GM18526 (cell line): Measurements from ENCODE around the gene BCAP29.

Source experiments
- POLR2A ChIP-seq: IDR thresholded peaks from 3 replicates; pipeline ENCODE4 v1.6.1; 2011; ENCODE audit not compliant: insufficient read length; ENCODE audit errors: extremely low read depth

Gene BCAP29

GRCh38 chr7:107641676-107642075 is 61.6 kb downstream of the BCAP29 start:
- TF ChIP-seq POLR2A = no peak

DNA sequence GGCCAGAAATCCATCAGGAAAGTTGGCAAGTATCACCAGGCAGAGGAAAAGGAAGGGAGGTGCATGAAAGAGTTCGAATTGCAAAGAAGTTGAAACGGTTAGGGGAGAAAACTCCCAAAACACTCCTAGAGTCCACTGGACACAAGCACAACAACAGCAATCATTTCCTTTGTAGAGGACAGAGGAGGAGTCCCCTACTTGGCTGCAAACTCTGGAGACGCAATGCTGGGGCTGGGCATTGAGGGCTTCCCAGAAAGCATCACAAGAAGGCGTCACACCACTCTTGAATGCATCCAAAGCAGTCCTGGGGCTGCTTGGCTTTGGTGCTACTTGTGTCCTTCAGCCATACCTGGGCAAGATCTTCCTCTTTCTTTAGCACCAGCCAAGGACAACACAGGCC is 62.5 kb downstream of the BCAP29 start:
- no peak for TF ChIP-seq POLR2A

- TF ChIP-seq POLR2A = no peak
These were observed 63.4 kb downstream of the BCAP29 start for GRCh38 chr7:107643407-107643806.

DNA sequence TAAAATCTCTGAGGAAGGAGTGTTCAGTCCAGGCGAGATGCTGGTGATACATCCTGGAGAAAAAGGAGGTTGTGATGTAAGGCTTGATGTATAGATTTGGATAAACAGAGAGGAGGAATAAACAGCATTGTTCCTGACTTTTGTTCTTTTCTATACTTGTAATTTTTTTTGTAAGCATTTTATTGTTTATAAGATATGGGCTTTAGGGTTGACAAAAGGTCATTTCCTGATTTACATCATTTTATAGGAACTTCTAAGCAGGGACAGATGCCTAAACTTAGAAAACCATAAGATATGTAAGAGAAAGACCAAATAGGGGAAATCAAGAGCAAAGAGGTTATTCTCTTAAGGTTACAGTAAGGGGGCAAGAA is 63.9 kb downstream of the BCAP29 start:
- TF ChIP-seq POLR2A = no peak

- TF ChIP-seq POLR2A = no peak
These were observed 64.4 kb downstream of the BCAP29 start for GRCh38 chr7:107644309-107644974.

DNA sequence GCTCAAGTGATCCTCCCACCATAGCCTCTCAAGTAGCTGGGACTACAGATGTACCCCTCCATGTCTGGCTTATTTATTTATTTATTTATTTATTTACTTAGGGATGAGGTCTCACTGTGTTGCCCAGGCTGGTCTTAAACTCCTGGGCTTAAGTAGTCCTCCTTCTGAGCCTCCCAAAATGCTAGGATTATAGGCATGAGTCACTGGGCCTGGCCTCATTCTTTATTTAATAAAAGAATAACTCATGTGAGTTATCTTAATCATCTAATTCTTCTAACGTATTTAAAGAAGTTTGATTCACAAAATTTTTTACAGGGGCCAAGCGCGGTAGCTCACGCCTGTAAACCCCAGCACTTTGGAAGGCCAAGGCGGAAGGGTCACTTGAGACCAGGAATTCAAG is 72.6 kb downstream of the BCAP29 start:
- no peak for TF ChIP-seq POLR2A

GRCh38 chr7:107658467-107658866 is 78.4 kb downstream of the BCAP29 start:
- no peak for TF ChIP-seq POLR2A

- no peak for TF ChIP-seq POLR2A
These were observed 79.6 kb downstream of the BCAP29 start for GRCh38 chr7:107659666-107660065.

GRCh38 chr7:107660381-107661080 is 80.5 kb downstream of the BCAP29 start, which contains the start of gene SLC26A4:
TSS of gene SLC26A4 (plus strand) at chr7:107660828. CDS start at chr7:107661642, 814 bp downstream.
- no peak for TF ChIP-seq POLR2A

DNA sequence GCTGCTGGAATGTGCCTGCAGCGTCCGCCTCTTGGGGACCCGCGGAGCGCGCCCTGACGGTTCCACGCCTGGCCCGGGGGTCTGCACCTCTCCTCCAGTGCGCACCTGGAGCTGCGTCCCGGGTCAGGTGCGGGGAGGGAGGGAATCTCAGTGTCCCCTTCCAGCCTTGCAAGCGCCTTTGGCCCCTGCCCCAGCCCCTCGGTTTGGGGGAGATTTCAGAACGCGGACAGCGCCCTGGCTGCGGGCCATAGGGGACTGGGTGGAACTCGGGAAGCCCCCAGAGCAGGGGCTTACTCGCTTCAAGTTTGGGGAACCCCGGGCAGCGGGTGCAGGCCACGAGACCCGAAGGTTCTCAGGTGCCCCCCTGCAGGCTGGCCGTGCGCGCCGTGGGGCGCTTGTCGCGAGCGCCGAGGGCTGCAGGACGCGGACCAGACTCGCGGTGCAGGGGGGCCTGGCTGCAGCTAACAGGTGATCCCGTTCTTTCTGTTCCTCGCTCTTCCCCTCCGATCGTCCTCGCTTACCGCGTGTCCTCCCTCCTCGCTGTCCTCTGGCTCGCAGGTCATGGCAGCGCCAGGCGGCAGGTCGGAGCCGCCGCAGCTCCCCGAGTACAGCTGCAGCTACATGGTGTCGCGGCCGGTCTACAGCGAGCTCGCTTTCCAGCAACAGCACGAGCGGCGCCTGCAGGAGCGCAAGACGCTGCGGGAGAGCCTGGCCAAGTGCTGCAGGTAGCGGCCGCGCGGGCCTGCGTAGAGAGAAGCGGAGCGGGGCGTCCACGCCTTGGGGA is 81.2 kb downstream of the BCAP29 start:
- TF ChIP-seq POLR2A = no peak

DNA sequence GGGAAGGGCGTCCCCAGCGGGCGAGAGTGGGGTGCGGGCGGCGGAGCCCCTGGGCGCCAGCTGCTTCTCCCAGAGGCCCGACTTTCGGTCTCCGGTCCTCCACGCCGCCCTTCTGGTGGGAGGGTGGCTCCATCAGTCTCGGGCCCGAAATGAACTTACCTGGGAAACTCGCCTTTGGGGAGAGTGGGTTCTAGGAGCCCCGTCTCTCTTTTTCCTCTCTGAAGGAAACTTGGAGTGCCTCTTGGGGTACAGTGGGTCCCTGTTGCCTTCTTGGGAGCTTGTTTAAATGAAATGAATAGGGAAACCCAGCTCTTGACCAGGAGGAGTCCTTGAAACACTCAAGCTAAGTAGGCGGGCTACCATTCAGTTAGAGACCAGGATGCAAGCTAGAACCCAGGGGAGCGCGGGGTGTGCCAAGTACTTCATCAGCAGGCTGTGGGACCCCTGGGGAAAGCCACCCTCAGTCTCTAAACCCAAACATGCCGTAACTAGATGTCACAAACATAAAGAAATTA is 81.9 kb downstream of the BCAP29 start:
- no peak for TF ChIP-seq POLR2A

DNA sequence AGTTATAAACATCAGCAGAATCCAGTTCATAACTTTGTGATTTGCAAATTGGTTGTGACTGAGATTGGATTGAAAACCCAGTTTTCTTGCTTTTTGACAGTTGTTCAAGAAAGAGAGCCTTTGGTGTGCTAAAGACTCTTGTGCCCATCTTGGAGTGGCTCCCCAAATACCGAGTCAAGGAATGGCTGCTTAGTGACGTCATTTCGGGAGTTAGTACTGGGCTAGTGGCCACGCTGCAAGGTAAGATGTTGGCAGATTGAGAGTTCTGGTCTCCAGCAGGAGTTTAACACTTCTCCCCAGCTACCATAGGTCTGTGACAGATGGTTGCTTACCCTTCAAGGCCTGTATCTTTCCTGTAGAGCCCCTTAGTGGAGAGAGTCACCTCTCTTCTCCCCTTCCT is 83.2 kb downstream of the BCAP29 start:
- TF ChIP-seq POLR2A = no peak

DNA sequence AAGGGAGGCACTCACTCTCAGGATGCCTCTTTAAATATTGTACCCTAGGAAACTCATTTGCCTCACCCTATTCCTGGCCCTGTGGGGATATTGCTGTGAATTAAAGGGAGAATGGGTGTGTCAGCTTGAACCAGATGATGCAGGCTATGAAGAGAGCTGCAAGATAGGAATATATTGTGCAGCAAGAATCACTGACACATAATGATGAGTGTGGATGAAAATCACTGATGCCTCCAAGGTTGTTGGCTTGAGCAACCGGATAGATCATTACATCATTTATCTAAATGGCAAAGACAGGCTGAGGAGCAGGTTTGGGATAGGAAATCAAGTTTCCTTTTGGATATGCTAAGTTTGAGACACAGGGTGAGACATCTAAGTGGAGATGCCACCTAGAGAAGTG is 86.7 kb downstream of the BCAP29 start:
- no peak for TF ChIP-seq POLR2A

DNA sequence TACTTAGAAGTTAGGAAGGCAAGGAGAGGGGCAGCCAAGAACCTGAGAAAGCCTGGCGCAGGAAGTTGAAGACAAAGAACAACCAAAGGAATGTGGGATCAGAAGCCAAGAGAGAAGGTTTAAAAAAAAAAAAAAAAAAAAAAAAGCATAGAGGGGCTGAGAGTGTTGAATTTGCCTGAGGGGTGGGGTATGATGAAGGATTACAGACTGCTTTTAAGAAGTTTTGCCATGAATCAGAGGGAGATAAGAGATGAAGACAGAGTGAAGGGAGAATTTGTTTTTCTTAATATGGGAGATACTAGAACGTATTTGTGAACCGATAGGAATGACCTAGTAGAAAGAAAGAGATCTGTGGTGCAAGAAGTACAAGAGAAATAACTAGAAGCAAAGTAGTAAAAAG is 87.3 kb downstream of the BCAP29 start:
- TF ChIP-seq POLR2A = no peak

DNA sequence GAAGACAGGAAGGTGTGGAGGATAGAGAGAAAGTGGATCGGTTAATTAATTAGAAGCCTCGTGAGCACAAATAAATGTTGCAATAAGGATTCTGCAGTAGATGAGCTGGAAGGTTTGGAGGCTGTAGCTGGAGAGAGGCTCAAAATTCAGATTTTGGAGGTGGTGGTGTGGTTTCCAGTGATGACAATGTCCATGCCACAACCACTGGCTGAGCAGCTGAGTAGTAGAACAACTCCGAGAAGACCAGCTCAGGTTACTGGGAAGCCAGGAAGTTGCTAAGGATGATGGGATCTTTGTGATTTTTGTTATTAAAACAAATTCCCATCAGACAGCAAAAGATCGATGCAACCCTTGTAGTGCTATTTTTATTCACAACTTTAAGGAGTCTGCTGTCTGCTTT is 88.2 kb downstream of the BCAP29 start:
- TF ChIP-seq POLR2A = no peak
